ENCODE data around the gene CNN3.

DNA sequence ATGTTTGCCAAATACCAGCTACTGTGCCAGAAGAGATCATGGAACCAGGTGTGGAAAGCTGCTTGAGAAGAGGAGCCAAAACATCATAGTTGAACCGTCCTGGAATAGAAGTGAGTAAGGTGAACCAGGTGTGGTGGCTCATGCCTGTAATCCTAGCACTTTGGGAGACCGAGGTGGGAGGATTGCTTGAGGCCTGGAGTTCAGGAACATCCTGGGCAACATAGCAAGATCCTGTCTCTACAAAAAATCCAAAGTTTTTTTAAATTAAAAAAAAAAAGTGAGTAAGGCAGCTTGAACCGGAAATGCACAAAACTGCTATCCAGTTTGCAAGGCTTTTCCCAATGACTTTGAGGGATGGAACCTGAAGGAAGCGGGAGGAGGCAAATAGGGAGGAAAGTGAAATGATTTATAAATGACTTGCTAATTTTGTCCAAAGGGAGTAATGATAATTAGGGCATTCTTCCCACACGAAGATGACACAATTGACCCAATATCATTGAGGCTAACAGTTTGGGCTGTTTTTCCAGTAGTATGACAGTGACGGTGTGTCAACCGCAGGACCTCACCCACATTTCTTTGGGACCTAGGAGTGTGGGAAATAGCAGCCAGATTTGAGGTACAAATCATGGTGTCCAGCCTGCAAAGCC lies 1.5 kb upstream of the CNN3 start:
- TF ChIP-seq CTCF (IDR thresholded peaks at IDR 0.05) (no peak), POLR2A (IDR thresholded peaks at IDR 0.05) (no peak)
